NCI-H1105 treated with DMSO at 0.1 percent for 48 hours (cell line): ENCODE measurements around the gene TICRR.

ENCODE experiments used
- DNase-seq: peaks from one replicate; lab custom pipeline; 2025; lab: John Stamatoyannopoulos, UW

The TICRR gene

DNA sequence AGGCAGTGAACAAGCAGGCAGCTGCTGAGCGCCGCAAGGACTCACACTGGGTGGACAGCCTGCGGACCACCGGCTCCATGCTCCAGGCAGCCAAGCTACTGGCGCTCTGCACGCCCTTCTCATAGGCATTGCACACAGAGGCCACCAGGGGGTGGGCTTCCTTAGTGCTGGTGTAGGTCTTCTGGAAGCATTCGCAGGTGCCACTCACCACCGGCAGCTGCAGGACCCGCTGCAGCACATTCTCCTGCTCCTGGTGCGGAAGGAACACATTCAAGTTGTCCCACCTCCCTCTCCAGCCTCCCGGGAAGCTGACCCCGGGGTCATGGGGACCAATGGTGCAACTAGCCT, 97.9 kb downstream of the TICRR start:
- DNase-seq, result peak; percentile 1

DNA sequence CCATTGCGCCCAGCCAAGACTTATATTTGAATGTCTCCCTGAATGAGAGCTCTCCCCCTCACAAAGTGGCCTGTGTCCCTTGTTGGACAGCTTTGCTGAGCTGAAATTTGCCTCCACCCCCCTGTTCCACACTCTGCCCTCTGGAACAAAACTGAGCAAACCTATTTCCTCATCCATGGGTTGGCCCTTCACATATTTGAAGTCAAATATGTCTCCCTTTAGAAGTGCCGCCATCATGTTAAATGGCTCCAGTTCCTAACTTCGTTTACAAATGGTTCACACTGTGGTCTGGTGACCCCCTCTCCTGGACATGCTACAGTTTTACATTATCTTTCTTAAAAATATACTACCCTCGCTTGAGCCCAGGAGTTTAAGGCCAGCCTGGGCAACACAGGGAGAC, 99.3 kb downstream of the TICRR start:
- no peak for DNase-seq

DNA sequence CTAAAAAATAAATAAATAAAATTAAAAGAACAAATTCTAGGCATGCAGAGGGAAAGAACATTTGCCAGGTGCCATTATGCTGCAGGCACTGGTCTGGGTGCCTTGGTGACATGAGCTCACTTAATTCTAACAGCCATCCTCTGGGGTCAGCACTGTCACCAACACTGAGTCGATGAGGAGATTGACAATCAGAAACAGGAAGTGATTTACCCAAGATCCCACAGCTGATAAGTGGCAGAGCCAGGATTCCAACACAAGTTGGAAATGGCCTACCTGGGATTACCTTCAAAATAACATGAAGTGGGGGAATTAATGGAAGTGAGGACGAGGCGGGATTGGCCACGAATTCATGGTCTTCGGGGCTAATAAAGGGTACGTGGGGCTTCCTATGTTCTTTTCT, 100.3 kb downstream of the TICRR start:
- DNase-seq, result no peak

DNA sequence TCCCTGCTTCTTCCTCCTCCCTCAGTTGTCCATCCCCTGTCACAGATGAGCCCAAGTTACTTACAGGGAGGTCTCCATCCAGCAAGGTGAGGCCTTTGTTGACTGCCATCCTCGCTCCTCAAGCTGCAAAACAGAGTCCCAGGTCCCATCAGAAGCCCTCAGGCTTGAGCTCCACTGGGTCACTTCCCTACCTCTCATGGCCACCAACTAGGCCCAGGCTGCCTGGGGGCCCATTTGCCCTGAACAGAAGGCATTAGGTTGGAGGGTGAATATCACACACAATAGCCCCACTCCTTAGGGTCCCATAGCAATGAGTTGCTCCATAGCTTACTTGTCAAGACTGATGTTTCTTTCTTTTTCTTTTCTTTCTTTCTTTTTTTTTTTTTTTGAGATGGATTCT, 102.1 kb downstream of the TICRR start:
- no peak for DNase-seq
